Measurements from ENCODE around the gene ATG13.

DNA sequence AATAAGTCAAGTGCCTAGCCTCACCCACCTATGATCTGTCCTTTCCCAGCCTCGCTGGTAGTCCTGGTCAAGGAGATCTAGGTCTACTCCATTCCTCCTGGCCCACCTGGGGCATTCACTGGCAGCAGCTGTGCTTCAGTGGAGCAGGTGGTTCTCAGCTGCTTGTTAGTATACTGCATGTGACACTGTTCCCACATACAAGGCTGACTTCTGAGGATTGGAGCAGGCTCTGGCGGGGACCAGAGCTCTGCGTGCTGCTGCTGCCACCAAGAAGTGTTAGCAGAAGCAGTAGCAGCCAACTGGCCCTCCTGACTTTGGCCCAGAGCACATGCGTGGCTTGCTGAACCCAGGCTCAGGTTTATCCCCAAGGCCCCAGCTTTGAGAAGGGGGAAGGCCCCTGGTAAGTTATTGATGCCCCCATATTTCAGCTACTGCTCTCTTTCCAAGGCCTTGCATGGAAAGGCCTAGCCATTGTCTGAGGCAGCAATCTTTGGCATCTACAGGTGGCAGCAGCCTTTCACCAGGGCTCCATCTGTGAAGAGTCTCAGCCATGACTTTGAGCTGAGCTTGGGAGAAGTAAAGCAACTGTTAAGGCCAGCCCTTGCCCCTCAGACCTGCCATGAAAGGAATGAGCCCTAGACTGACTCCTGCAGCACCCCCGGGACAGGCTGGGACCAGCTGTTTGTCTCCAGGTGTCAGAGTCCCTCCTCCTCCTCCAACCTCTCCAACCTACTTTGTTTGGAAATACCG lies 56.5 kb downstream of the ATG13 start:
- TF ChIP-seq, protein P1, sequence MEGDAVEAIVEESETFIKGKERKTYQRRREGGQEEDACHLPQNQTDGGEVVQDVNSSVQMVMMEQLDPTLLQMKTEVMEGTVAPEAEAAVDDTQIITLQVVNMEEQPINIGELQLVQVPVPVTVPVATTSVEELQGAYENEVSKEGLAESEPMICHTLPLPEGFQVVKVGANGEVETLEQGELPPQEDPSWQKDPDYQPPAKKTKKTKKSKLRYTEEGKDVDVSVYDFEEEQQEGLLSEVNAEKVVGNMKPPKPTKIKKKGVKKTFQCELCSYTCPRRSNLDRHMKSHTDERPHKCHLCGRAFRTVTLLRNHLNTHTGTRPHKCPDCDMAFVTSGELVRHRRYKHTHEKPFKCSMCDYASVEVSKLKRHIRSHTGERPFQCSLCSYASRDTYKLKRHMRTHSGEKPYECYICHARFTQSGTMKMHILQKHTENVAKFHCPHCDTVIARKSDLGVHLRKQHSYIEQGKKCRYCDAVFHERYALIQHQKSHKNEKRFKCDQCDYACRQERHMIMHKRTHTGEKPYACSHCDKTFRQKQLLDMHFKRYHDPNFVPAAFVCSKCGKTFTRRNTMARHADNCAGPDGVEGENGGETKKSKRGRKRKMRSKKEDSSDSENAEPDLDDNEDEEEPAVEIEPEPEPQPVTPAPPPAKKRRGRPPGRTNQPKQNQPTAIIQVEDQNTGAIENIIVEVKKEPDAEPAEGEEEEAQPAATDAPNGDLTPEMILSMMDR (IDR thresholded peaks at IDR 0.05) = no peak
- TF ChIP-seq POLR2A (IDR thresholded peaks at IDR 0.05) = no peak

Data from heart left ventricle (tissue), 13 donors.